GM18520 (cell line): ENCODE data around the gene PDZRN3.

ENCODE experiments used
- ATAC-seq: cut with Tn5 transposase; IDR thresholded peaks from one replicate; pipeline ENCODE4 v1.9.1; 2021; ENCODE audit not compliant: unreplicated experiment

Gene PDZRN3

GRCh38 chr3:73401059-73401458, 223.7 kb downstream of the PDZRN3 start:
- ATAC-seq, result no peak

- ATAC-seq, result no peak
Measured at GRCh38 chr3:73399666-73400253, 225.0 kb downstream of the PDZRN3 start.

- no peak for ATAC-seq
Measured at GRCh38 chr3:73399106-73399505, 225.6 kb downstream of the PDZRN3 start.

GRCh38 chr3:73398084-73398483, 226.7 kb downstream of the PDZRN3 start:
- ATAC-seq, result no peak

- no peak for ATAC-seq
Measured at GRCh38 chr3:73394240-73394639, 230.5 kb downstream of the PDZRN3 start.

- ATAC-seq, result no peak
Measured at GRCh38 chr3:73393005-73393404, 231.7 kb downstream of the PDZRN3 start.

GRCh38 chr3:73391984-73392383, 232.8 kb downstream of the PDZRN3 start:
- no peak for ATAC-seq

GRCh38 chr3:73389928-73390327, 234.8 kb downstream of the PDZRN3 start:
- no peak for ATAC-seq

GRCh38 chr3:73389117-73389813, 235.5 kb downstream of the PDZRN3 start:
- ATAC-seq, result no peak

GRCh38 chr3:73385568-73385967, 239.2 kb downstream of the PDZRN3 start:
- ATAC-seq, result no peak

GRCh38 chr3:73384091-73384906, 240.4 kb downstream of the PDZRN3 start:
- no peak for ATAC-seq

GRCh38 chr3:73383470-73384049, 241.2 kb downstream of the PDZRN3 start:
- ATAC-seq, result no peak

GRCh38 chr3:73381551-73381950, 243.2 kb downstream of the PDZRN3 start:
- ATAC-seq, result no peak

- ATAC-seq, result no peak
Measured at GRCh38 chr3:73380735-73381532, 243.8 kb downstream of the PDZRN3 start.

GRCh38 chr3:73379465-73379864, 245.3 kb downstream of the PDZRN3 start:
- no peak for ATAC-seq

- ATAC-seq, result no peak
Measured at GRCh38 chr3:73378207-73378606, 246.5 kb downstream of the PDZRN3 start.

- no peak for ATAC-seq
Measured at GRCh38 chr3:73365756-73366397, 258.9 kb downstream of the PDZRN3 start.

- no peak for ATAC-seq
Measured at GRCh38 chr3:73364517-73364916, 260.2 kb downstream of the PDZRN3 start.

- no peak for ATAC-seq
Measured at GRCh38 chr3:73363093-73363492, 261.6 kb downstream of the PDZRN3 start.

GRCh38 chr3:73361591-73361990, 263.1 kb downstream of the PDZRN3 start:
- no peak for ATAC-seq
